Activated CD4-positive, alpha-beta T cell treated with anti-CD3 and anti-CD28 coated beads, Interleukin-2, amount 50 U/mL, for 48 hours (primary cell): ENCODE measurements around the gene KIR2DL1.
"Not testable (repeated sequence)": the region's sequence is repeated elsewhere in the genome, so short reads cannot be mapped to it uniquely, and the experiment has no call there.

ENCODE experiments used
- DNase-seq, 2 experiments: peaks; one replicate each; pipeline ENCODE4 v3.0.0-alpha.2; 2020

The KIR2DL1 gene

DNA sequence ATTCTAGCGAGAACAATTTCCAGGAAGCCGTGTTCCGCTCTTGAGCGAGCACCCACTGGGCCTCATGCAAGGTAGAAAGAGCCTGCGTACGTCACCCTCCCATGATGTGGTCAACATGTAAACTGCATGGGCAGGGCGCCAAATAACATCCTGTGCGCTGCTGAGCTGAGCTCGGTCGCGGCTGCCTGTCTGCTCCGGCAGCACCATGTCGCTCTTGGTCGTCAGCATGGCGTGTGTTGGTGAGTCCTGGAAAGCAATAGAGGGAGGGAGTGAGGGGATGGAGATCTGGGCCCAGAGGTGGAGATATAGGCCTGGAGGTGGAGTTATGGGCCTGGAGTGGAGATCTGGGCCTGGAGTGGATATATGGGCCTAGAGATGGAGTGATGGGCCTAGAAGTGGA, at the start of gene KIR2DL1:
Gene KIR2DL1, plus strand, starts transcription at position 148 of the 400 bp plus-strand sequence. Its CDS starts 58 bp downstream, at position 206.
- DNase-seq = not testable (repeated sequence)

DNA sequence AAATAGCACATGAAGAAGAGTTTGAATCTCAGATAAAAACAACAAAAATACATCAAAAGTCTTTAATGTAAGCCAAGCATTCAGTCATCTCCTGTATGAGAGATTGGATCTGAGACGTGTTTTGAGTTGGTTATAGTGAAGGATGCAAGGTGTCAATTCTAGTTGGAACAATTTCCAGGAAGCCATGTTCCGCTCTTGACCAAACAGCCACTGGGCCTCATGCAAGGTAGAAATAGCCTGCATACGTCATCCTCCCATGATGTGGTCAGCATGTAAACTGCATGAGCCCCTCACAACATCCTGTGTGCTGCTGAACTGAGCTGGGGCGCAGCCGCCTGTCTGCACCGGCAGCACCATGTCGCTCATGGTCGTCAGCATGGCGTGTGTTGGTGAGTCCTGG, 45.5 kb upstream of the KIR2DL1 start, which contains the start of gene KIR3DL3:
Gene KIR3DL3, plus strand, starts transcription at position 301 of the 400 bp plus-strand sequence. Its CDS starts 55 bp downstream, at position 356.
- no peak for DNase-seq

DNA sequence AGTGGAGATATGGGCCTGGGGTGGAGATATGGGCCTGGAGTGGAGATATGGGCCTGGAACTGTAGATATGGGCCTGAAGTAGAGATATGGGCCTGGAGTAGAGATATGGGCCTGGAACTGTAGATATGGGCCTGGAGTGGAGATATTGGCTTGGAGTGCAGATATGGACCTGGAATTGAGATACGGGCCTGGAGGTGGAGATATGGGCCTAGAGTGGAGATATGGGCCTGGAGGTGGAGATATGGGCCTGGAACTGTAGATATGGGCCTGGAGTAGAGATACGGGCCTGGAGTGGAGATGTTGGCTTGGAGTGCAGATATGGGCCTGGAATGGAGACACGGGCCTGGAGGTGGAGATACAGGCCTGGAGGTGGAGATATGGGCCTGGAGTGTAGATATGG, 44.9 kb upstream of the KIR2DL1 start:
- no peak for DNase-seq

DNA sequence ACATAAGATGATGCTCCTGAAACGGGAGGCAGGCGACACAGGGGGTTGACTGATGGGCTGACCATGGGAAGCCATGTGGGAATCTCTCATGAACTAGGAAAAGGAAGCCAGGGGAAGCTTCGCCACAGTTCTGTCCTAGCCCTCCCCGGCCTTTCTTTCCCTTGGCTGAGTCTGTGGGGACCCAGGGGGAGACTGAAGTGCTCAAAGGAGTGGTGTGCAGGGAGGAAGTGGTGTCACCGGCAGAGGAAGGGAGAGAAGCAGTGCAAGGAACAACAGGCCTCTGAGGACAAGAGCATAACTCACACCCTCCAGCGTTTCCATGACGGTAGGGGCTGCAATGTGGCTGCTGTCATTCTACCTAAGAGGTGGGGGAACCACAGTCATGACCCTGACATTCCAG, 44.3 kb upstream of the KIR2DL1 start:
- DNase-seq = no peak

DNA sequence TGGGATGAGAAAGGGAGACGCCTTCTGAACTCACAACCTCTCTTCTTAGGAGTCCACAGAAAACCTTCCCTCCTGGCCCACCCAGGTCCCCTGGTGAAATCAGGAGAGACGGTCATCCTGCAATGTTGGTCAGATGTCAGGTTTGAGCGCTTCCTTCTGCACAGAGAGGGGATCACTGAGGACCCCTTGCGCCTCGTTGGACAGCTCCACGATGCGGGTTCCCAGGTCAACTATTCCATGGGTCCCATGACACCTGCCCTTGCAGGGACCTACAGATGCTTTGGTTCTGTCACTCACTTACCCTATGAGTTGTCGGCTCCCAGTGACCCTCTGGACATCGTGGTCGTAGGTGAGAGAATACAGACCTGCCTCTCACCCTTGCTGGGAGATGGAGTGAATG, 42.0 kb upstream of the KIR2DL1 start:
- DNase-seq = no peak

DNA sequence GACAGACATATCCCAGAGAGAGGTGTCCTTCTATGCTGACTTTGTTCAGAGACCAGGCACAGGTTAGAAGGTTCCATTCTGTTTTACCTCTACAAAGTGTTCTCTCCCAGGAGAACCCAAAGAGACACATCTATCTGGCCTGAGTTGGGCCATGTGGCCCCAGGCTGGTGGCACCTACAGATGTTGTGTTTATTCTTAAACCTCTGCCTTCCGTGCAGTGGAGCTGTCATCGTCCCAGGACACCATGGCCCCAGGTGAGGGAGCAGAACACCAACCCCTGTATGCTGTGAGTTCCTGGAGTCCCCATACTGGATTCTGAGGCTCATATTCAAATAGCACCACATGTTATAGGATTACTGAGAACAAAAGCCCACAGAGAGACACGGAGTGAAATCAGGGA, 41.4 kb upstream of the KIR2DL1 start:
- no peak for DNase-seq

DNA sequence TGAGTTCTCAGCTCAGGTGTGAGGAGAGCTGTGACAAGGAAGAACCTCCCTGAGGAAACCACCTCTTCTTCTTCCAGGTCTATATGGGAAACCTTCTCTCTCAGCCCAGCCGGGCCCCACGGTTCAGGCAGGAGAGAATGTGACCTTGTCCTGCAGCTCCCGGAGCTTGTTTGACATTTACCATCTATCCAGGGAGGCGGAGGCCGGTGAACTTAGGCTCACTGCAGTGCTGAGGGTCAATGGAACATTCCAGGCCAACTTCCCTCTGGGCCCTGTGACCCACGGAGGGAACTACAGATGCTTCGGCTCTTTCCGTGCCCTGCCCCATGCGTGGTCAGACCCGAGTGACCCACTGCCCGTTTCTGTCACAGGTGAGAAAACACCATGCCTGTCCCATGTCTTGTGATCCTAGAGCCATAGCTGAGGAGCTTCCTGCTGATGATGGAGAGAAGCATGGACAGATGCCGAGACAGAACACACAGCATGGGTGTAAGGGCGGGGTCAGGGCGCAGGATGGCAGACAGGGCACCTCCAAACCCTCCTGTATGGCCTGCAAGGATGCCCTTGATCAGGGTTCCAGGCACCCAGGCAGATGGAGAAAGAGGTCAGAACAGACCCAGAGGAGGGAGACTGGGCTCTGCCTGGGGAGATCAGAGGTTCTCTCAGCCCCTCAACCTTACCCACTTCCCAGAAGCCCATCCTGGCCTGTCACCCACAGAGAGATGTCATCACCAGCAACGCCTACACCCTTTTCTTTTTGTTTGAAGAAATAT, 40.0 kb upstream of the KIR2DL1 start:
- no peak for DNase-seq

DNA sequence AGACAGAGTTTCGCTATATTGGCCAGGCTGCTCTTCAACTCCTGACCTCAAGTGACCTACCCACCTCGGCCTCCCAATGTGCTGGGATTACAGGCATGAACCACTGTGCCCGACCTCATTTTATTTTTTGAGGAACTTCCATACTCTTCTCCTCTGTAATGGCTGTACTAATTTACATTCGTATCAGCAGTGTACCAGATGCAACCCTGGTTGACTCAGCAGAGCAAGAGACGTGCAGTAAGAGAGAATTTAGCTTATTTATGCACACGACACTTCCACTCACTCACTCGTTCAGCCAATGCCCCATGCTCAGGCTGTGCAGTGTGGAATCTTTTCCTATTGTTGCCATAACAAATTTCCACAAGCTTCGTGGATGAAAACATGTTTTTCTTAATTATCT, 38.4 kb upstream of the KIR2DL1 start:
- DNase-seq = no peak

DNA sequence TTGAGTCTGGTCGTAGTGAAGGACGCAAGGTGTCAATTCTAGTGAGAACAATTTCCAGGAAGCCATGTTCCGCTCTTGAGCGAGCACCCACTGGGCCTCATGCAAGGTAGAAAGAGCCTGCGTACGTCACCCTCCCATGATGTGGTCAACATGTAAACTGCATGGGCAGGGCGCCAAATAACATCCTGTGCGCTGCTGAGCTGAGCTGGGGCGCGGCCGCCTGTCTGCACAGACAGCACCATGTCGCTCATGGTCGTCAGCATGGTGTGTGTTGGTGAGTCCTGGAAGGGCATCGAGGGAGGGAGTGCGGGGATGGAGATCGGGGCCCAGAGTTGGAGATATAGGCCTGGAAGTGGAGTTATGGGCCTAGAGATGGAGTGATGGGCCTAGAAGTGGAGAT, 31.3 kb upstream of the KIR2DL1 start, which contains the start of gene KIR2DL3:
Gene KIR2DL3, plus strand, starts transcription at position 208 of the 400 bp plus-strand sequence. Its CDS starts 33 bp downstream, at position 241.
- not testable (repeated sequence) for DNase-seq

DNA sequence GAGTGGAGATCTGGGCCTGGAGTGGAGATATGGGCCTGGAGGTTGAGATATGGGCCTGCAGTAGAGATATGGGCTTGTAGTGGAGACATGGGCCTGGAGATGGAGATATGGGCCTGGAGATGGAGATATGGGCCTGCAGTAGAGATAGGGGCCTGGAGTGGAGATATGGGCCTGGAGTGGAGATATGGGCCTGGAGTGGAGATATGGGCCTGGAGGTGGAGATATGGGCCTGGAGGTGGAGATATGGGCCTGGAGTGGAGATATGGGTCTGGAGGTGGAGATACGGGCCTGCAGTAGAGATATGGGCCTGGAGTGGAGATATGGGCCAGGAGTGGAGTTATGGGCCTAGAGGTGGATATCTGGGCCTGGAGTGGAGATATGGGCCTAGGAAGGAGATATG, 30.9 kb upstream of the KIR2DL1 start:
- no peak for DNase-seq

DNA sequence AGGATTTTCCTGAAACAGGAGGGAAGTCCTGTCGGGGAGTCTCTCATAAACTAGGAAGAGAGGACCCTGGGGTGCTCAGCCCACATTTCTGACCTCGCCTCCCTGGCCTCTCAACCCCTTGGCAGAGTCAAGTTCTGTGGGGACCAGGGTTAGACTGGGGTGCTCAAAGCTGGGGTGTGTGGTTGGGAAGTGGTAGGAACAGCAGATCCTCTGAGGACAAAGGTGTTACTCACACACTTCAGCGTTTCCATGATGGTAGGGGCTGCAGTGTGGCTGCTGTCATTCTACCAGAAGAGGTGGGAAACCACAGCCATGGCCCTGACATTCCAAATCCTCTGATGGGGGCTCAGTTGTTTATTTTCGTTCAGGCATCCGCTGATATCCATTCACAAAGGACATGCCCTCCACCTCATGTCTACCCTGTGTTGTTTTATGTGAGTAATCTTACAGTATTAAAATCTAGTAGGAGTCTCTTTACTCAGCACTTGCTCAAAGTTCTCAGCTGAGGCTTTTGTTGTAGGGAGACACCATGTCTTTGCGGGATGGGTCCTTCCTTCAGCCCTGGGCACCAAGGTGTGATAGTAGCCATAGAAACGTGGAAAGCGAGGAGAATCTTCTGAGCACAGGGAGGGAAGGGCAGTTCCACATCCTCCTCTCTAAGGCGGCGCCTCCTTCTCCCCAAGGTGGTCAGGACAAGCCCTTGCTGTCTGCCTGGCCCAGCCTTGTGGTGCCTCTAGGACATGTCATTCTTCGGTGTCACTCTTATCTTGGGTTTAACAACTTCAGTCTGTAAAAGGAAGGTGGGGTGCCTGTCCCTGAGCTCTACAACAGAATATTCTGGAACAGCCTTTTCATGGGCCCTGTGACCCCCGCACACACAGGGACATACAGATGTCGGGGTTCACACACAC, 29.8 kb upstream of the KIR2DL1 start:
- no peak for DNase-seq

DNA sequence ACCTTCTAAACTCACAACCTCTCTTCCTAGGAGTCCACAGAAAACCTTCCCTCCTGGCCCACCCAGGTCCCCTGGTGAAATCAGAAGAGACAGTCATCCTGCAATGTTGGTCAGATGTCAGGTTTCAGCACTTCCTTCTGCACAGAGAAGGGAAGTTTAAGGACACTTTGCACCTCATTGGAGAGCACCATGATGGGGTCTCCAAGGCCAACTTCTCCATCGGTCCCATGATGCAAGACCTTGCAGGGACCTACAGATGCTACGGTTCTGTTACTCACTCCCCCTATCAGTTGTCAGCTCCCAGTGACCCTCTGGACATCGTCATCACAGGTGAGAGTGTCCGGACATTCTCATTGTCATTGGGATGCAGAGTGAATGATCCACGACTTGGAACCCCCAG, 27.6 kb upstream of the KIR2DL1 start:
- DNase-seq = not testable (repeated sequence)

DNA sequence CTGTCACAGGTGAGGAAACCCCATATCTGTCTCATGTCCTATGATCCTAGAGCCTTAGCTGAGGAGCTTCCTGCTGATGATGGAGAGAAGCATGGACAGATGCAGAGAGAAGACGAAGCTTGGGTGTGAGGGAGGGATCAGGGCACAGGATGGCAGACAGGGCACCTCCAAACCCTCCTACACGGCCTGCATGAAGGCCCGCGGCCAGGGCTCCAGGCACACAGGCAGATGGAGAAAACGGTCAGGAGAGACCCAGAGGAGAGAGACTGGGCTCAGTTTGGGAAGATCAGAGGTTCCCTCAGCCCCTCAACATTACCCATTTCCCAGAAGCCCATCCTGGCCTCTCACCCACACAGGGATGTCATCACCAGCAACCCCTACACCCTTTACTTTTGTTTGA, 25.5 kb upstream of the KIR2DL1 start:
- not testable (repeated sequence) for DNase-seq

DNA sequence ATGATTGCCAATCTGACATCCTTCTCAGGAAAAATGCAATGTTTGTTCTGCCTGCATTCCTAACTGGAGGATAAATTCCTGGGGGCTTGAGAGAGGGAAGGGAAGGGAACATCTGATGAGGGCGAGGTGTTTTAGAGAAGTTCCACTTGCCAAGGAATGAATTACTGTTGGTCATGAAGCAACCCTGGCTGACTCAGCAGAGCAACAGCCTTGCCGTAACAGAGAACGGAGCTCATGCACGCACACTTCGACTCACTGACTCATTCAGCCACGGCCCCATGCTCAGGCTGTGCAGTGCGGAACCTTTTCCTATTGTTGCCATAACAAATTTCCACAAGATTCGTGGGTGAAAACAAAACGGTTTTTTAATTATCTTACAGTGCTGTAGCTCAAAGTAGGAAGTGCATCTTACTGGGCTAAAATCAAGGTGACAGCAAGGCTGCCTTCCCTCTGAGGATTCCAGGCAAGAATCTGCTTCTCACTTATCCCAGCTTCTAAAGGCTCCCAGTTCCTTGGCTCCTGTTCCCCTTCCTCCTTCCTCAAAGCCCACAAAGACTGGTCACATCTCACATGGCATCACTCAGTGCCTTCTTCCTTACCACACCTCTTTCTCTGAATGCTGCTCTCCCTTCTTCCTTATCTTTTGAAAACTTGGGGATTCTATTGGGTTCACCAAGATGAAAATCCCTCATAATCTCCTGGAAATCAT, 21.8 kb upstream of the KIR2DL1 start:
- DNase-seq = not testable (repeated sequence)

DNA sequence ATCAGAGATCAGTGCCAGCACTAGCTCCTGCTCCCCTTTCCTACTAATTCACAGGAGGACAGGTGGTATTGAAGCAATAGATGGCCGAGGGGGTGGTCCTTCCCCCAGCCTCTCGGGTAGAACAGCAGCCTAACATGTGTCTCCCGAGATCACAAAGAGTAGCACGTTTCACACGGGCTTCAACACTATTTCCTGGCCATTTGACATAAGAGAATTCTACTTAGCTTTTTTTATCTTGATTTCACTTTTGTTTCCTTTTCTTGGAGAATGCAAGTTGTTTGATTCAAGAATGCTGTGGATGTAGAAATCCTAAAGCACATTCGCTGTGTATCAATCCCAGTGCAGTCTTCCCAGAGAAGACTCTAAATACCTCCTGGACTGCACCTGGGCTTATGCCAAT, 19.3 kb upstream of the KIR2DL1 start:
- not testable (repeated sequence) for DNase-seq

DNA sequence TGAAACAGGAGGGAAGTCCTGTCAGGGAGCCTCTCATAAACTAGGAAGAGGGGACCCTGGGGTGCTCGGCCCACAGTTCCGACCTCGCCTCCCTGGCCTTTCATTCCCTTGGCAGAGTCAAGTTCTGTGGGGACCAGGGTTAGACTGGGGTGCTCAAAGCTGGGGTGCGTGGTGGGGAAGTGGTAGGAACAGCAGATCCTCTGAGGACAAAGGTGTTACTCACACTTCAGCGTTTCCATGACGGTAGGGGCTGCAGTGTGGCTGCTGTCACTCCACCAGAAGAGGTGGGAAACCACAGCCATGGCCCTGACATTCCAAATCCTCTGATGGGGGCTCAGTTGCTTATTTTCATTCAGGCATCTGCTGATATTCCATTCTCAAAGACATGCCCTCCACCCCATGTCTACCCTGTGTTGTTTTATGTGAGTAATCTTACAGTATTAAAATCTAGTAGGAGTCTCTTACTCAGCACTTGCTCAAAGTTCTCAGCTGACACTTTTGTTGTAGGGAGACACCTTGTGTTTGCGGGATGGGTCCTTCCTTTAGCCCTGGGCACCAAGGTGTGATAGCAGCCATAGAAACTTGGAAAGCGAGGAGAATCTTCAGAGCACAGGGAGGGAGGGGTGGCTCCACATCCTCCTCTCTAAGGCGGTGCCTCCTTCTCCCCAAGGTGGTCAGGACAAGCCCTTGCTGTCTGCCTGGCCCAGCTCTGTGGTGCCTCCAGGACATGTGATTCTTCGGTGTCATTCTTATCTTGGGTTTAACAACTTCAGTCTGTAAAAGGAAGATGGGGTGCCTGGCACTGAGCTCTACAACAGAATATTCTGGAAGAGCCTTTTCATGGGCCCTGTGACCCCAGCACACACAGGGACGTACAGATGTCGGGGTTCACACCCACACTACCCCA, 13.1 kb upstream of the KIR2DL1 start:
- not testable (repeated sequence) for DNase-seq

DNA sequence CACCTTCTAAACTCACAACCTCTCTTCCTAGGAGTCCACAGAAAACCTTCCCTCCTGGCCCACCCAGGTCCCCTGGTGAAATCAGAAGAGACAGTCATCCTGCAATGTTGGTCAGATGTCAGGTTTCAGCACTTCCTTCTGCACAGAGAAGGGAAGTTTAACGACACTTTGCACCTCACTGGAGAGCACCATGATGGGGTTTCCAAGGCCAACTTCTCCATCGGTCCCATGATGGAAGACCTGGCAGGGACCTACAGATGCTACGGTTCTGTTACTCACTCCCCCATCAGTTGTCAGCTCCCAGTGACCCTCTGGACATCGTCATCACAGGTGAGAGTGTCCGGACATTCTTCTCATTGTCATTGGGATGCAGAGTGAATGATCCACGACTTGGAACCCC, 11.0 kb upstream of the KIR2DL1 start:
- DNase-seq = not testable (repeated sequence)

DNA sequence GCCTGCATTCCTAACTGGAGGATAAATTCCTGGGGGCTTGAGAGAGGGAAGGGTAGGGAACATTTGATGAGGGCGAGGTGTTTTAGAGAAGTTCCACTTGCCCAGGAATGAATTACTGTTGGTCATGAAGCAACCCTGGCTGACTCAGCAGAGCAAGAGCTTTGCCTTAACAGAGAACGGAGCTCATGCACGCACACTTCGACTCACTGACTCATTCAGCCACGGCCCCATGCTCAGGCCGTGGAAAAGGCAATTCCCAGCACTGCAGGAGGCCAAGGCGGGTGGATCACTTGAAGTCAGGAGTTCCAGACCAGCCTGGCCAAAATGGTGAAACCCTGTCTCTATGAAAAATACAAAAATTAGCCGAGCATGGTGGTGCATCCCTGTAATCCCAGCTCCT, 5.4 kb upstream of the KIR2DL1 start:
- not testable (repeated sequence) for DNase-seq

DNA sequence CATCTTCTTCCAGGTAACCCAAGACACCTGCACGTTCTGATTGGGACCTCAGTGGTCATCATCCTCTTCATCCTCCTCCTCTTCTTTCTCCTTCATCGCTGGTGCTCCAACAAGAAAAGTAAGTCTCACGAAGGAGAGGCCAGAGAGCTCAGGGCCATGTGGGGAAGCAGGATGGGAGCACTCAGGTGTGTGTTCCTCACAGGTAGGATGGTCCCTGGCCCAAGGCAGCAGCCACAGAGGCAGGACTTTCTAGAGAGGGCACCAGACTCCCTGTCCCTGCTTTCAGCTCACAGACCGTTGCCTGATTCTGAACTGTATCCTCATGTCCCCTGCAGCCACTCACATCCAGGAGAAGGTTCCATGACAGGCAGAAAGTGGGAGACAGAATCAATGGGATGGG, 3.1 kb upstream of the KIR2DL1 start:
- DNase-seq = not testable (repeated sequence)

DNA sequence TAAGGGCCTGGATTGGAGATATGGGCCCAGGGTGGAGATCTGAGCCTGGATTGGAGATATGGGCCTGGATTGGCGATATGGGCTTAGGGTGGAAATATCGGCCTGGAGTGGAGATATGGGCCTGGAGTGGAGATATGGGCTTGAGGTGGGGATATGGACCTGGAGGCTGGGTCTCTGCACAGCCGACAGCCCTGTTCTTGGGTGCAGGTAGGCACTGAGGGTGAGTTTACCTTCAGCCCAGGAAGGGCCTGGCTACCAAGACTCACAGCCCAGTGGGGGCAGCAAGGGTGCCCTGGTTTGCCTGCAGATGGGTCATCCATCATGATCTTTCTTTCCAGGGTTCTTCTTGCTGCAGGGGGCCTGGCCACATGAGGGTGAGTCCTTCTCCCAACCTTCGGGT, 918 bp downstream of the KIR2DL1 start:
- DNase-seq = not testable (repeated sequence)

DNA sequence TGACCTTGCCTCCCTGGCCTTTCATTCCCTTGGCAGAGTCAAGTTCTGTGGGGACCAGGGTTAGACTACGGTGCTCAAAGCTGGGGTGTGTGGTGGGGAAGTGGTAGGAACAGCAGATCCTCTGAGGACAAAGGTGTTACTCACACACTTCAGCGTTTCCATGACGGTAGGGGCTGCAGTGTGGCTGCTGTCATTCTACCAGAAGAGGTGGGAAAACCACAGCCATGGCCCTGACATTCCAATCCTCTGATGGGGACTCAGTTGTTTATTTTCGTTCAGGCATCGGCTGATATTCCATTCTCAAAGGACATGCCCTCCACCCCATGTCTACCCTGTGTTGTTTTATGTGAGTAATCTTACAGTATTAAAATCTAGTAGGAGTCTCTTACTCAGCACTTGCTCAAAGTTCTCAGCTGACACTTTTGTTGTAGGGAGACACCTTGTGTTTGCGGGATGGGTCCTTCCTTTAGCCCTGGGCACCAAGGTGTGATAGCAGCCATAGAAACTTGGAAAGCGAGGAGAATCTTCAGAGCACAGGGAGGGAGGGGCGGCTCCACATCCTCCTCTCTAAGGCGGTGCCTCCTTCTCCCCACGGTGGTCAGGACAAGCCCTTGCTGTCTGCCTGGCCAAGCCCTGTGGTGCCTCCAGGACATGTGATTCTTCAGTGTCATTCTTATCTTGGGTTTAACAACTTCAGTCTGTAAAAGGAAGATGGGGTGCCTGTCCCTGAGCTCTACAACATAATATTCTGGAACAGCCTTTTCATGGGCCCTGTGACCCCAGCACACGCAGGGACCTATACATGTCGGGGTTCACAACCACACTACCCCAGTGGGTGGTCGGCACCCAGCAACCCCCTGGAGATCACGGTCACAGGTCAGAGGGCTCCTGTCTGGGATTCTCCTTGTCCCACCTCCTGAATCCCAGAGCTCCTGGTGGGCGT, 1.7 kb downstream of the KIR2DL1 start:
- DNase-seq = not testable (repeated sequence)
